Activated T-helper 9 cell treated with anti-CD3 and anti-CD28 coated beads, Interleukin-2, amount 50 U/mL, for 16 hours (primary cell): ENCODE data around the gene CCNJL.
"Not testable (repeated sequence)": the region's sequence is repeated elsewhere in the genome, so short reads cannot be mapped to it uniquely, and the experiment has no call there.

Experiments
- DNase-seq: peaks from one replicate; pipeline ENCODE4 v3.0.0-alpha.2; 2020; ENCODE audit warnings: low read depth

CCNJL gene

GRCh38 chr5:160260881-160261815 is 51.2 kb downstream of the CCNJL start:
- no peak for DNase-seq

GRCh38 chr5:160260006-160260775 is 52.2 kb downstream of the CCNJL start:
- no peak for DNase-seq

GRCh38 chr5:160259341-160259740 is 53.0 kb downstream of the CCNJL start:
- DNase-seq, result no peak

- no peak for DNase-seq
These were observed 57.7 kb downstream of the CCNJL start for GRCh38 chr5:160254706-160255105.

- DNase-seq, result no peak
These were observed 58.9 kb downstream of the CCNJL start for GRCh38 chr5:160253441-160253840.

- no peak for DNase-seq
These were observed 59.4 kb downstream of the CCNJL start for GRCh38 chr5:160252916-160253315.

GRCh38 chr5:160251406-160252155 is 60.8 kb downstream of the CCNJL start:
- DNase-seq, result no peak

GRCh38 chr5:160250826-160251225 is 61.5 kb downstream of the CCNJL start:
- DNase-seq, result no peak

- no peak for DNase-seq
These were observed 62.1 kb downstream of the CCNJL start for GRCh38 chr5:160250226-160250625.

GRCh38 chr5:160249570-160249969 is 62.8 kb downstream of the CCNJL start:
- DNase-seq, result not testable (repeated sequence)

- DNase-seq, result no peak
These were observed 66.8 kb downstream of the CCNJL start for GRCh38 chr5:160245506-160246086.

- DNase-seq, result no peak
These were observed 70.2 kb downstream of the CCNJL start for GRCh38 chr5:160242145-160242544.

- no peak for DNase-seq
These were observed 72.0 kb downstream of the CCNJL start for GRCh38 chr5:160240350-160240749.

GRCh38 chr5:160237571-160238093 is 74.7 kb downstream of the CCNJL start:
- no peak for DNase-seq

GRCh38 chr5:160235731-160236130 is 76.6 kb downstream of the CCNJL start:
- DNase-seq, result no peak

- no peak for DNase-seq
These were observed 79.1 kb downstream of the CCNJL start for GRCh38 chr5:160233215-160233614.

GRCh38 chr5:160231783-160232342 is 80.5 kb downstream of the CCNJL start:
- no peak for DNase-seq

GRCh38 chr5:160230686-160231527 is 81.5 kb downstream of the CCNJL start:
- DNase-seq, result no peak

GRCh38 chr5:160229190-160229742 is 83.1 kb downstream of the CCNJL start, which contains the start of gene FABP6:
FABP6 (plus strand) TSS chr5:160229506; CDS start chr5:160229558, 52 bp downstream.
- DNase-seq, result no peak

GRCh38 chr5:160227012-160227411 is 85.4 kb downstream of the CCNJL start:
- DNase-seq, result no peak
